SU-DHL-6 (cell line): ENCODE data around the gene CNKSR3.

Experiments used
- H2AFZ ChIP-seq: fragments of 200-600 bp; sonication (generic); 2 replicates; pipeline ENCODE4 v1.6.1; 2014; ENCODE audit warnings: low read depth, mild to moderate bottlenecking, moderate library complexity, mixed read lengths, antibody characterized with exemption, low read length; ENCODE audit not compliant: severe bottlenecking
- H3F3A ChIP-seq: fragments of 200-600 bp; shearing (Covaris generic); 2 replicates; pipeline ENCODE4 v1.6.0; 2016; ENCODE audit warnings: antibody characterized with exemption, mild to moderate bottlenecking; ENCODE audit not compliant: insufficient read depth
- H3K27ac ChIP-seq: fragments of 200-600 bp; sonication (generic); 2 replicates; pipeline ENCODE4 v1.5.1; 2016; ENCODE audit warnings: low read depth, mild to moderate bottlenecking, low read length, moderate library complexity, mixed read lengths
- H3K27me3 ChIP-seq: fragments of 200-600 bp; sonication (generic), shearing (Covaris generic); 2 replicates; pipeline ENCODE4 v1.6.0; 2014; ENCODE audit warnings: mild to moderate bottlenecking, low read length
- H3K36me3 ChIP-seq: fragments of 200-600 bp; sonication (generic); 2 replicates; pipeline ENCODE4 v1.6.1; 2014; ENCODE audit warnings: mild to moderate bottlenecking, low read length, mixed read lengths
- H3K4me2 ChIP-seq: fragments of 300-600, 200-600 bp; shearing (Covaris generic), sonication (generic); 2 replicates; pipeline ENCODE4 v1.6.0; 2014; ENCODE audit warnings: low read length, low read depth, mild to moderate bottlenecking; ENCODE audit not compliant: poor library complexity, severe bottlenecking
- H3K4me3 ChIP-seq: fragments of 200-600 bp; sonication (generic); 2 replicates; pipeline ENCODE4 v1.5.1; 2014; ENCODE audit warnings: antibody characterized with exemption, low read length, mild to moderate bottlenecking, mixed read lengths; ENCODE audit not compliant: insufficient read depth, poor library complexity, severe bottlenecking
- H3K79me2 ChIP-seq: fragments of 200-600 bp; sonication (generic); 2 replicates; pipeline ENCODE4 v1.6.1; 2014; ENCODE audit warnings: mild to moderate bottlenecking, low read length, moderate library complexity; ENCODE audit not compliant: insufficient read depth
- H3K9ac ChIP-seq: fragments of 200-600 bp; sonication (generic); 2 replicates; pipeline ENCODE4 v1.7.0; 2014; ENCODE audit warnings: mild to moderate bottlenecking, low read length
- H3K9me2 ChIP-seq: fragments of 200-600 bp; sonication (generic); replicated peaks from 2 replicates; pipeline ENCODE4 v1.6.1; 2014; ENCODE audit warnings: low read length; ENCODE audit not compliant: insufficient read depth
- H3K9me3 ChIP-seq: fragments of 200-600 bp; sonication (generic); 2 replicates; pipeline ENCODE4 v1.6.1; 2014; ENCODE audit warnings: low read length, mixed read lengths; ENCODE audit not compliant: insufficient read depth
- H4K20me1 ChIP-seq: fragments of 200-600 bp; sonication (generic); 2 replicates; pipeline ENCODE4 v1.6.1; 2014; ENCODE audit warnings: low read depth, mild to moderate bottlenecking, antibody characterized with exemption, low read length, moderate library complexity, mixed read lengths
- EZH2phosphoT487 ChIP-seq: fragments of 200-600 bp; sonication (generic), shearing (Covaris generic); conservative IDR thresholded peaks from 2 replicates; pipeline ENCODE4 v1.6.1; 2018; ENCODE audit warnings: mild to moderate bottlenecking, antibody characterized with exemption, low read length, moderate library complexity, mixed read lengths
- TF ChIP-seq, protein P1 (sequence below): fragments of 200-600 bp; sonication (generic); IDR thresholded peaks from one replicate; pipeline ENCODE4 v1.5.1; 2017; ENCODE audit warnings: antibody characterized with exemption, mild to moderate bottlenecking, low read length, moderate library complexity; ENCODE audit not compliant: insufficient read depth, poor library complexity, severe bottlenecking

The CNKSR3 gene

DNA sequence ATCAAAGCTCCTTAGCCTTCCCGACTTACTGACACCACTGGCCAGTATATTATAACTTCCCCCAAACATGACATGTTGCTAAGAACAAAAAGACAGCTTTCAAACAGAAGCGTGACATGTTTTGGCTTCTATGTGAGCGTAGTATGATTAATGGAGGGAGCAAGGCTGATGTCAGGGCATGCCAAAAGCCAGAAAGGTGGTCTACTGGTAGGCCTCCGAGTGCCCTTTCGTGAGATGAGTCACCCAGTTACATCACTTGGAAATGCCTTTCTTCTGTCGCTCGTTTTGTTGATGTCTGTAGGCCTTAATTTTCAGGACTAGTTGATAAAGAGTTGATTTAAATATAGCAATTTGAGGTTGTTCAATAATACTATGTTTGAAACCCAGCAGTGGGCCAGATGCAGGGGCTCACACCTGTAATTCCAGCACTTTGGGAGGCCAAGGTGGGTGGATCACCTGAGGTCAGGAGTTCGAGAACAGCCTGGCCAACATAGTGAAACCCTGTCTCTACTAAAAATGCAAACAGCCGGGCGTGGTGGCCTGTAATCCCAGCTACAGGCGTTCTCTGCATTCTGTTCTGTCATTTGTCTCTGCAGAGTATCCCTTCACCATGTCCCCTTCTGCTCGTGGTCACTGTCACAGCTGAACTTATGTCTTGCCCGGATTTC is 53.3 kb downstream of the CNKSR3 start:
- no peak overlapping the region for H3K9ac ChIP-seq

DNA sequence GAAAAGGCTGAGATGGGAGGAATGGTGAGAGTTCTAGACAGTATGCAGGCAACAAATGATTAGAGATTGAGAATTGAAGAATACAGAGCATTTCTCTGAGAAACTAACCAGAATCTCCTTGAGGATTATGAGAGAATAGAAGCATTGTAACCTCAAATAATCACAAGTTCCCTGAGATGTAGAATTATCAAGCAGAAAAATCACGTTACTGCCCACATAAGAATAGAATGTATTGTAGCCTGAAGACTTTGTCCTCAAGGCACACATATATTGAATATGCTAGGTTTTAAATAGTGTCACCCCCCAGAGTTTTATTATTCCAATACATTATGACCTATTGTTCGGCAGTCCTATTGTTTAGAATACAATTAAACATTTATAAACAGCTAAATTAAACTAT is 57.2 kb downstream of the CNKSR3 start:
- no peaks in the 10 kb centered on the region for H3K27me3 ChIP-seq
- no peak for TF ChIP-seq EZH2phosphoT487
- TF ChIP-seq, protein P1, sequence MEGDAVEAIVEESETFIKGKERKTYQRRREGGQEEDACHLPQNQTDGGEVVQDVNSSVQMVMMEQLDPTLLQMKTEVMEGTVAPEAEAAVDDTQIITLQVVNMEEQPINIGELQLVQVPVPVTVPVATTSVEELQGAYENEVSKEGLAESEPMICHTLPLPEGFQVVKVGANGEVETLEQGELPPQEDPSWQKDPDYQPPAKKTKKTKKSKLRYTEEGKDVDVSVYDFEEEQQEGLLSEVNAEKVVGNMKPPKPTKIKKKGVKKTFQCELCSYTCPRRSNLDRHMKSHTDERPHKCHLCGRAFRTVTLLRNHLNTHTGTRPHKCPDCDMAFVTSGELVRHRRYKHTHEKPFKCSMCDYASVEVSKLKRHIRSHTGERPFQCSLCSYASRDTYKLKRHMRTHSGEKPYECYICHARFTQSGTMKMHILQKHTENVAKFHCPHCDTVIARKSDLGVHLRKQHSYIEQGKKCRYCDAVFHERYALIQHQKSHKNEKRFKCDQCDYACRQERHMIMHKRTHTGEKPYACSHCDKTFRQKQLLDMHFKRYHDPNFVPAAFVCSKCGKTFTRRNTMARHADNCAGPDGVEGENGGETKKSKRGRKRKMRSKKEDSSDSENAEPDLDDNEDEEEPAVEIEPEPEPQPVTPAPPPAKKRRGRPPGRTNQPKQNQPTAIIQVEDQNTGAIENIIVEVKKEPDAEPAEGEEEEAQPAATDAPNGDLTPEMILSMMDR, result no peak
- H3K4me2 ChIP-seq, result no peak overlapping the region
- H3K27ac ChIP-seq, result no peak overlapping the region
- H3K9me3 ChIP-seq, result no peaks in the 10 kb centered on the region
- no peaks in the 10 kb centered on the region for H3F3A ChIP-seq
- H4K20me1 ChIP-seq, result no peaks in the 10 kb centered on the region
- H3K79me2 ChIP-seq, result no peaks in the 10 kb centered on the region
- H3K36me3 ChIP-seq, result no peaks in the 10 kb centered on the region
- H2AFZ ChIP-seq, result no peak overlapping the region
- H3K4me3 ChIP-seq, result no peak overlapping the region
- H3K9ac ChIP-seq, result no peak overlapping the region
- H3K9me2 ChIP-seq, result no peaks in the 10 kb centered on the region

More for the DNA sequence above, 53.3 kb downstream of the CNKSR3 start:
- Histone ChIP-seq H3K4me3 (no peak overlapping the region), H2AFZ (no peak overlapping the region), H3F3A (no peaks in the 10 kb centered on the region), H3K79me2 (no peaks in the 10 kb centered on the region), H3K36me3 (no peaks in the 10 kb centered on the region), H3K27me3 (no peaks in the 10 kb centered on the region), H3K9me2 (no peaks in the 10 kb centered on the region), H3K27ac (no peak overlapping the region), H3K4me2 (no peak overlapping the region), H4K20me1 (no peaks in the 10 kb centered on the region), H3K9me3 (no peaks in the 10 kb centered on the region)
- TF ChIP-seq, protein P1, result no peak
- TF ChIP-seq EZH2phosphoT487, result no peak

DNA sequence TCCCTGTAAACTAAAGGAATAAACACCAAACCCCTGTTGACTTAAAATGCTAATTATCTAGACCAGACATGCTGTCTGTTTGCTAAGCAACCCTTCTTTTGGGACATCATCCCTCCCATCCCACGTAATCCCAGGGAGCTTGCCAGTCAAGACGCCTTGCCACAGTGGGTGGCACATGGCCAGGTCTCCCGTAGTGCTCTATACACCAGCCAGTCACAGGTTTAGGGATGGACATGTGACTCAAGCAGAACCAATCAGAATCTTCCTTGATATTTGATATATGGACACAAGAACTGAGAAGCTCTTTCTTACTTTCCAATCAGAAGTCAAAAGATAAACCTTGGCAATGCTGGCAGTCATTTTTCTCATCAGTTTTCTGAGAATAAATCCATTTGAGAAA is 60.0 kb downstream of the CNKSR3 start:
- Histone ChIP-seq H3K9me3 (no peaks in the 10 kb centered on the region), H3K4me2 (no peak overlapping the region), H3K4me3 (no peak overlapping the region), H3K27me3 (no peaks in the 10 kb centered on the region), H3K79me2 (no peaks in the 10 kb centered on the region), H3K9ac (no peak overlapping the region), H3K27ac (no peak overlapping the region), H3F3A (no peaks in the 10 kb centered on the region), H3K9me2 (no peaks in the 10 kb centered on the region), H4K20me1 (no peaks in the 10 kb centered on the region), H2AFZ (no peak overlapping the region), H3K36me3 (no peaks in the 10 kb centered on the region)
- TF ChIP-seq, protein P1, result no peak
- TF ChIP-seq EZH2phosphoT487, result no peak
